Hematopoietic multipotent progenitor cell (in vitro differentiated cells): ENCODE data around the gene SLC4A8. TPM values are rescaled to one million over a fixed set of nuclear protein-coding genes. Genes with fewer than 3 reads are reported as not detected.

Experiments
- DNase-seq, 3 donors: peaks; one replicate each; pipeline ENCODE4 v3.0.0-alpha.2; 2011 to 2015; ENCODE audit warnings: low read depth in 2 of 3, low spot score in 2 of 3
- total RNA-seq: library from RNA; depleted of rRNA; stranded (reverse); fragments of >200 nt; gene quantifications from one replicate; pipeline ENCODE4 v1.2.3, GENCODE V29; 2012

SLC4A8 gene
- total RNA-seq, 1 donor = 5.1 TPM

DNA sequence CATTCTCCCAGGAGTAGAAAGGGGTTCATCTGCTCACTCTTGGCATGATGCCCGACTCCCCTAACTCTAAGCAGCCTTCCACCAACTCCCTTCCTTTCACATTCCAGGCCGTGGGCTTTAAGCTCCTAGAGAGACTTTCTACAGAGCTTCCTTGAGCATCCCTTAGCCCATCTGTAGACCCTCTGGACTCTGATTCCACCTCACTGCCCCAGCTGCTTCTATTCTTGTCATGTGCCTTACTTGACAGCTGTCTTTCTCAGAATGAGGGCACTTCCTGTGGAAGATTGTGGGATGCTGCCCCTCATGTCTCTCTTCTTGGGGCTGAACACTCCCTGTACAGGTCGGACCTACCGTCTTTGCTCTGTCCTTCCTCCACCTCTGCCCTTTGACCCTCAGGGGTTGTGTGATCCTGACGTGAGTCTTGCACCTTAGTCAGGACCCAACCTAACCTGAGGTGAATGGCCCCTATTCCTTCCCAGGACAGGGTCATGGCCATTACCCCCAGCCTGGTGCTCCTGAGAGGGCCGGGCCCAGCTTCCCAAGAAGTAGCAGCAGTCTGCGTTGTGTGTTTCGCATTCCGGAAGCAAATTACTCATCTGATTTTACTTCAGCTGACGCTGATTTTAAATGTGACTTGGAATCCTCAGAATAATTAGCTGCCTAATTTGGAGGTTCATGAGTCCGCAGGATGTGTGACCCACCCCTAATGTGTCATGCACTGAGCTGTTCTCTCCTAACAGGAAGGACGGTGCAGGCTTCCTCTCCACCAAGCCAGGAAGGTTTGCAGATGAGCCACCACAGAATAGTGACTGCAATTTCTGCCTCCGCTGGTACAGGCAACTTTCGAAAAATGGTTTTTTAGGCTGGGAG, 30.7 kb upstream of the SLC4A8 start:
- peak in 1 of 3 donors; percentile 47 for DNase-seq

- peak in 2 of 3 donors; percentile 41 to 49 for DNase-seq
These were observed 29.1 kb upstream of the SLC4A8 start for GRCh38 chr12:51395283-51396230.

- DNase-seq = no peak
These were observed 27.0 kb upstream of the SLC4A8 start for GRCh38 chr12:51397670-51398069.

- DNase-seq = no peak
These were observed 24.7 kb upstream of the SLC4A8 start for GRCh38 chr12:51399891-51400290.

- no peak for DNase-seq
These were observed 23.6 kb upstream of the SLC4A8 start for GRCh38 chr12:51401020-51401419.

GRCh38 chr12:51401486-51401885, 23.1 kb upstream of the SLC4A8 start:
- no peak for DNase-seq

GRCh38 chr12:51401900-51402299, 22.7 kb upstream of the SLC4A8 start:
- DNase-seq = no peak

GRCh38 chr12:51403159-51403558, 21.5 kb upstream of the SLC4A8 start:
- no peak for DNase-seq

DNA sequence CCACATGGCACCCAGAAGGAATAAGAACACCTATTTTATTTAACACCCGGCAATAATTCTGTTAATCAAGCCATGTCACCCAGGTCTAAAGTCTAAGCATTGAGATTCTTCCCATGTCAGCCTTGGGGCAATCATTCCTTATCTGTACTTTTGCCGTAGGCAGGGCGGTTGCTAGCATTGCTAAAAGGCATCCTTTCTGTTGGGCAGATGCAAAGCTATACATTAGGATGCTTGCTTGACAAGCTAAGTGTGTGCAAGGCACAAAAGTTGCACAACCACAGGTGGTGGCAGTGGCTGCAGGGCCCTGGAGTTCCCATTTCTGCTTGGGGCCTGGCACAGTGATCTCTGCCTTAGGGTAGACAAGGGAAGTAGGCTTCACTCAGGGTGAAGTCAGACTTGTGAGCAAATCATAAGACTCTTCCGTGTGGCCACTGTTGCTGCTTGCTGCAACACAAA, 20.9 kb upstream of the SLC4A8 start:
- DNase-seq = peak in 1 of 3 donors; percentile 37

GRCh38 chr12:51404627-51405026, 20.0 kb upstream of the SLC4A8 start:
- no peak for DNase-seq

DNA sequence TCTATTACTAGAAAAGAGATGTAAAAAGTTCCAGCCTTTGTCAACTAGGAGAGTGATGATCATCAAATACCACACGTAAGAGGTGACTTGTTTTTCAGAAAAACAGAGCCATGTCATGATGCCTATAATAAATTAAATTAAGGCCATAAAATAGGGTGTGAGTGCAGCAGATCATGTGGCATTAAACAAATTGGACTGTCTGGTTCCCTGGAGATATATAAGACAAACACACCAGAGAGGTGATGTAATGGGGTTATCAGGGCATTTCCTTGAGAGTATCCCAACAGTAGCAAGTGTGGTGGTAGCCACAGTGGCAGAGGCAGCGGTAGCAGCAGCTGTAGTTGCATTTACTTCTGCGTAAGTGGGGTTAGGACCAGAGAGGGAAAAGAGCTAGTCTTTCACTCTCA, 18.8 kb upstream of the SLC4A8 start:
- no peak for DNase-seq

GRCh38 chr12:51406290-51406689, 18.3 kb upstream of the SLC4A8 start:
- DNase-seq = no peak

GRCh38 chr12:51406859-51407258, 17.8 kb upstream of the SLC4A8 start:
- DNase-seq = no peak

DNA sequence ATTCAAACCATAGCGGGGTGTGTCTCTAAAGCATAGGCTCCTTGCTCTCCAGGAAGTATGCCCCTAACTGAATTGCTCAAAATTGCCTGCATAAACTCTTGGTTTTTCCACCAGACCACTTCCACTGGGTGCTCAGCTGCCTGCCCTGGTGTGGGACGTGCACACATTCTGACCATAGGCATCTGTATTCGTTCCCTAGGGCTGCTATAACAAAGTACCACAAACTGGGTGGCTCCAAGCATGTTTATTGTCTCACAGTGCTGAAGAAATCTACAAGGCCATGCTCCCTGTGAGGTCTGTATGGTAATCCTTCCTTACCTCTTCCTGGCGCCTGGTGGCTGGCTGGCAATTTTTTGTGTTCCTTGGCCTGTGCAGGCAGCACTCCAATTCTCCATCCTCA, 17.0 kb upstream of the SLC4A8 start:
- no peak for DNase-seq

DNA sequence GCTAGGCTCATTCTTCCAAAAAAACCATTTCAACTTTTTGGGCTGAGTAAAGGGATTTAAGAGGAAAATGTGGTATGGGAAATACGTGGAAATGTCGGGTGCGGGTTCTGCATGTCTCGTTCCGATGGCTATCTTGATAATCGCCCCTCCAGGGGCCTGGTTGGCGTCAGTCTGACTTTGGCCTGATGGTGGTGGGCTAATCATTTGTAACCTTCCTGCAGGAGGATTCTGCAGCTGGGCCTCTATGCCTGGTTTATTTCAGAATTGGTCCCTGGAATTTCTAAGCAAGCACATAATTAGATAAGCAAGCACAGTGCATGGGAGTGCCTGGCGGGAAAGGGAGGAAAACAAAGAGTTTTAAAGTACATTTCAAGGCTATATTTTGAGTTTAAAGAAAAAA, 14.8 kb upstream of the SLC4A8 start:
- no peak for DNase-seq

DNA sequence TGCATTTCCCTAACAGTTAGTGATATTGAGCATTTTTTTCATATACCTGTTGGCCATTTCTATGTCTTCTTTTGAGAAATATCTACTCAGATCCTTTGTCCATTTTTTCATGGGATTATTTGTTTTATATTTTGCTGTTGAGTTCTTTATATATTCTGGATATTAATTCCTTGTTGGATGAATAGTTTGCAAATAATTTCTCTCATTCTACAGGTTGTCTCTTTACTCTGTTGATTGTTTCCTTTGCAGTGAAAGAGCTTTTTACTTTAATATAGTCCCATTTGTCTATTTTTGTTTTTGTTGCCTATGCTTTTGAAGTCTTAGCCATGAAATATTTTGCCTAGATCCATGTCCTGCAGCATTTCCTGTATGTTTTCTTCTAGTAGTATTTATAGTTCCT, 11.5 kb upstream of the SLC4A8 start:
- no peak for DNase-seq

DNA sequence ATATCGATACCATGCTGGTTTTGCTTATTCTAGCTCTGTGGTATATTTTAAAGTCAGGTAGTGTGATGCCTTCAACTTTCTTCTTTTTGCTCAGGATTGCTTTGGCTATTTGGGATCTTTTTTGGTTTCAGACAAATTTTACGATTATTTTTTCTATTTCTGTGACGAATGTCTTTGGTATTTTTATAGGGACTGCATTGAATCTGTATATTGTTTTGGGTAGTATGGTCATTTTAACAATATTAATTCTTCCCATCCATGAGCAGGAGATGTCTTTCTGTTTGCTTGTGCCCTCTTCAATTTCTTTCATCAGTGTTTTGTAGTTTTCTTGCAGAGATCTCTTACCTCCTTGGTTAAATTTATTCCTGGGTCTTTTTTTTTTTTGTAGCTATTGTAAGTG, 10.8 kb upstream of the SLC4A8 start:
- no peak for DNase-seq

- DNase-seq = no peak
These were observed 8.7 kb upstream of the SLC4A8 start for GRCh38 chr12:51415931-51416330.

GRCh38 chr12:51417826-51418225, 6.8 kb upstream of the SLC4A8 start:
- no peak for DNase-seq

GRCh38 chr12:51419425-51420193, 5.0 kb upstream of the SLC4A8 start:
- peak in 2 of 3 donors; percentile 42 to 55 for DNase-seq
